WERI-Rb-1 (cell line): ENCODE results near the gene RTRAF.

Experiments used
- DNase-seq: peaks from one replicate; pipeline ENCODE4 v3.0.0-alpha.2; 2020
- H3K27ac ChIP-seq: fragments of 250-450 bp; sonication (Bioruptor Pico); 2 replicates; pipeline ENCODE4 v1.5.1; 2020; ENCODE audit warnings: mild to moderate bottlenecking, moderate library complexity
- H3K27me3 ChIP-seq: fragments of 250-450 bp; sonication (Bioruptor Pico); 2 replicates; pipeline ENCODE4 v1.5.1; 2021; ENCODE audit warnings: mild to moderate bottlenecking, low read depth, moderate library complexity; ENCODE audit not compliant: insufficient read depth, severe bottlenecking
- H3K36me3 ChIP-seq: fragments of 250-450 bp; sonication (Bioruptor Pico); 2 replicates; pipeline ENCODE4 v1.5.1; 2020; ENCODE audit warnings: mild to moderate bottlenecking, moderate library complexity
- H3K4me3 ChIP-seq: 2 replicates; pipeline ENCODE4 v1.5.1; 2011; ENCODE audit warnings: low read depth, mild to moderate bottlenecking, control low read depth, low read length
- H3K9me3 ChIP-seq: fragments of 250-450 bp; sonication (Bioruptor Pico); 2 replicates; pipeline ENCODE4 v1.5.1; 2021; ENCODE audit warnings: mild to moderate bottlenecking, moderate library complexity; ENCODE audit not compliant: severe bottlenecking
- CTCF ChIP-seq: IDR thresholded peaks from 2 replicates; pipeline ENCODE4 v1.5.1; 2011; ENCODE audit warnings: low read depth, mild to moderate bottlenecking, control low read depth, inconsistent platforms, low read length

RTRAF gene

GRCh38 chr14:51963286-51963685 lies 26.1 kb upstream of the RTRAF start:
- Histone ChIP-seq H3K36me3 (no peaks in the 10 kb centered on the region), H3K27ac (no peak overlapping the region), H3K9me3 (no peaks in the 10 kb centered on the region), H3K27me3 (no peaks in the 10 kb centered on the region), H3K4me3 (no peak overlapping the region)
- TF ChIP-seq CTCF = no peak
- no peak for DNase-seq

- TF ChIP-seq CTCF = no peak
- no peak overlapping the region for H3K27ac ChIP-seq
Observed at GRCh38 chr14:51967521-51967920, 21.8 kb upstream of the RTRAF start.

GRCh38 chr14:51969852-51970540 lies 19.4 kb upstream of the RTRAF start:
- H3K27ac ChIP-seq = no peak overlapping the region
- no peaks in the 10 kb centered on the region for H3K36me3 ChIP-seq
- no peaks in the 10 kb centered on the region for H3K9me3 ChIP-seq
- no peak for DNase-seq
- no peak overlapping the region for H3K4me3 ChIP-seq
- TF ChIP-seq CTCF = no peak
- no peaks in the 10 kb centered on the region for H3K27me3 ChIP-seq

More at GRCh38 chr14:51967521-51967920, 21.8 kb upstream of the RTRAF start:
- Histone ChIP-seq H3K9me3 (no peaks in the 10 kb centered on the region), H3K36me3 (no peaks in the 10 kb centered on the region), H3K4me3 (no peak overlapping the region), H3K27me3 (no peaks in the 10 kb centered on the region)
- no peak for DNase-seq

- DNase-seq = no peak
- Histone ChIP-seq H3K4me3 (no peak overlapping the region), H3K36me3 (no peaks in the 10 kb centered on the region), H3K9me3 (no peaks in the 10 kb centered on the region), H3K27me3 (no peaks in the 10 kb centered on the region), H3K27ac (no peak overlapping the region)
- TF ChIP-seq CTCF = no peak
Observed at GRCh38 chr14:51972566-51972965, 16.8 kb upstream of the RTRAF start.

- H3K36me3 ChIP-seq = no peaks in the 10 kb centered on the region
- H3K4me3 ChIP-seq = no peak overlapping the region
- no peaks in the 10 kb centered on the region for H3K9me3 ChIP-seq
- TF ChIP-seq CTCF = no peak
- DNase-seq = no peak
- no peak overlapping the region for H3K27ac ChIP-seq
- H3K27me3 ChIP-seq = no peaks in the 10 kb centered on the region
Observed at GRCh38 chr14:51977075-51977474, 12.3 kb upstream of the RTRAF start.

GRCh38 chr14:51978681-51979085 lies 10.7 kb upstream of the RTRAF start:
- DNase-seq = no peak
- no peaks in the 10 kb centered on the region for H3K27me3 ChIP-seq
- no peak for TF ChIP-seq CTCF
- no peak overlapping the region for H3K27ac ChIP-seq
- no peak overlapping the region for H3K4me3 ChIP-seq
- no peaks in the 10 kb centered on the region for H3K9me3 ChIP-seq
- no peaks in the 10 kb centered on the region for H3K36me3 ChIP-seq
